ENCODE measurements around the gene PARP16.

DNA sequence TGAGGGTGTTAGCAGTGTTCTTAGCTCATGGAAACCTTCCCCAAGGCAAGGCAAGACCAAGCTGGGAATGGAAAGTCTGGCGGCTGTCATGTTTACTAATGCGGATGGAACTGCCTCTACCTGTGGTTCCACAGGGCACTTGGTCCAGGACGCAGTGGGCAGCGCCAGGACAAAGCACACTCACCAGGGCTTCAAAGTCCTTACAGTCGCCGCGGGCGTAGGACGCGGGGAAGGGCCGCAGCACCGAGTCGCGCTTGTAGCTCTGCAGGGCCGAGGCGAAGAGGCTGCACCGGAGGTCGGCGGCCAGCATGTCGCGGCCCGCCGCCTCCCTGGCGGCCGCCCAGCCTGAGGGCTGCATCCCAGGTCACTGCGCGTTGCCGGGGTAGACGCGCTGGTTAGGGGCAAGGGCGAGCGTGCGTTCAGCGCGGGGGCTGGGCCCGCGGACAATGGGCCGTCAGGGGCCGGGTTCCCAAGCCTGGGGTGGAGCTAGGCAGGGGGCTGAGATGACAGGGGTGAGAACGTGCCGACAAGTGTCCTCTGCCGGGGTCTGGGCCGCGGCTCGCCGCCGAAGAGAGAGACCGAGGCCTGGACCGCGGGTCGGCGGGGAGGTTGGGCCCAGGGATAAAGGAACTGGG, 497 bp downstream of the PARP16 start:
- TF ChIP-seq, protein P1, sequence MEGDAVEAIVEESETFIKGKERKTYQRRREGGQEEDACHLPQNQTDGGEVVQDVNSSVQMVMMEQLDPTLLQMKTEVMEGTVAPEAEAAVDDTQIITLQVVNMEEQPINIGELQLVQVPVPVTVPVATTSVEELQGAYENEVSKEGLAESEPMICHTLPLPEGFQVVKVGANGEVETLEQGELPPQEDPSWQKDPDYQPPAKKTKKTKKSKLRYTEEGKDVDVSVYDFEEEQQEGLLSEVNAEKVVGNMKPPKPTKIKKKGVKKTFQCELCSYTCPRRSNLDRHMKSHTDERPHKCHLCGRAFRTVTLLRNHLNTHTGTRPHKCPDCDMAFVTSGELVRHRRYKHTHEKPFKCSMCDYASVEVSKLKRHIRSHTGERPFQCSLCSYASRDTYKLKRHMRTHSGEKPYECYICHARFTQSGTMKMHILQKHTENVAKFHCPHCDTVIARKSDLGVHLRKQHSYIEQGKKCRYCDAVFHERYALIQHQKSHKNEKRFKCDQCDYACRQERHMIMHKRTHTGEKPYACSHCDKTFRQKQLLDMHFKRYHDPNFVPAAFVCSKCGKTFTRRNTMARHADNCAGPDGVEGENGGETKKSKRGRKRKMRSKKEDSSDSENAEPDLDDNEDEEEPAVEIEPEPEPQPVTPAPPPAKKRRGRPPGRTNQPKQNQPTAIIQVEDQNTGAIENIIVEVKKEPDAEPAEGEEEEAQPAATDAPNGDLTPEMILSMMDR (conservative IDR thresholded peaks at IDR 0.05; ENCODE audit: low read depth in 2 of 2) = no peak
- TF ChIP-seq EZH2phosphoT487 (IDR thresholded peaks at IDR 0.05; ENCODE audit: unreplicated experiment) (no peak), POLR2AphosphoS5 (IDR thresholded peaks at IDR 0.05; ENCODE audit: low read depth) (no peak; the same call in none of the 2 replicates), CREB1 (CRISPR knock-in tag; IDR thresholded peaks at IDR 0.05; ENCODE audit: low read depth) (no peak), EZH2 (IDR thresholded peaks at IDR 0.05; ENCODE audit: low read depth, unreplicated experiment) (no peak), NANOG (IDR thresholded peaks at IDR 0.05; ENCODE audit: borderline replicate concordance) (no peak)
